Stimulated activated memory B cell treated with anti-CD40 and anti-IgM and Interleukin-4, amounts not matched to agents 10 μg/mL and 1 μg/mL and 100 μg/mL, for 72 hours (primary cell): ENCODE data around the gene BOLA3.
"Not testable (repeated sequence)": the region's sequence is repeated elsewhere in the genome, so short reads cannot be mapped to it uniquely, and the experiment has no call there.

Source experiments
- ATAC-seq: fragments of 150-1000 bp; cut with Tn5 transposase; 2 replicates; pipeline ENCODE4 v1.10.0; 2021
- H3K27ac Mint-ChIP-seq: one replicate; pipeline ENCODE4 v1.8.0; 2022; ENCODE audit warnings: mild to moderate bottlenecking, mixed read lengths
- H3K27me3 Mint-ChIP-seq: one replicate; pipeline ENCODE4 v1.8.0; 2022; ENCODE audit warnings: mixed read lengths
- H3K36me3 Mint-ChIP-seq: one replicate; pipeline ENCODE4 v1.8.0; 2022; ENCODE audit warnings: mixed read lengths
- H3K4me1 Mint-ChIP-seq: one replicate; pipeline ENCODE4 v1.8.0; 2022; ENCODE audit warnings: mixed read lengths
- H3K4me3 Mint-ChIP-seq: one replicate; pipeline ENCODE4 v1.8.0; 2022; ENCODE audit warnings: mild to moderate bottlenecking, moderate library complexity, mixed read lengths
- H3K9me3 Mint-ChIP-seq: one replicate; pipeline ENCODE4 v1.8.0; 2022; ENCODE audit warnings: mixed read lengths

BOLA3 gene

DNA sequence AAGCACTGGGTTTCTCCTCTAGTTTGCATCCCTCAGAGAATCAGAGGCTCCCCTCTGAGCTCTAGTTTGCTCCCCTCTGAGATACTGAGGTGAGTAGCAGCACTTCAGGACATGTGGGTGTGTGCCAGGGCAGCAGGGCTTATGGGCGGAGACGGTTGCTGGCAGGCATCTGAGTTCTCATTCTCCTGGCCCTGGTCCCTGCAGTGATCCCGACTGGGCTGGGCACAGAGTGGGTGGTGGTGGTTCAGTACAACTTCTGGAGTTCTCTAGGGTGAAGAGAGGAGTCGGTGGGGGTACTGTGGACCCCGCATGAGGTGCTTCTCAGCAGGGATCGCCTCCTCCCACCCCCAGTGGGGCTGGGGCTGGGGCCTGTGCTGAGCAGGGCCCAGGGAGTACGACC, 47.9 kb downstream of the BOLA3 start:
- Mint-ChIP-seq H3K36me3 (peaks cover 70% of the 10 kb centered on the region), H3K27me3 (no peaks in the 10 kb centered on the region), H3K9me3 (no peaks in the 10 kb centered on the region), H3K4me1 (no peaks in the 10 kb centered on the region), H3K4me3 (no peak overlapping the region), H3K27ac (no peak overlapping the region)
- no peak for ATAC-seq

DNA sequence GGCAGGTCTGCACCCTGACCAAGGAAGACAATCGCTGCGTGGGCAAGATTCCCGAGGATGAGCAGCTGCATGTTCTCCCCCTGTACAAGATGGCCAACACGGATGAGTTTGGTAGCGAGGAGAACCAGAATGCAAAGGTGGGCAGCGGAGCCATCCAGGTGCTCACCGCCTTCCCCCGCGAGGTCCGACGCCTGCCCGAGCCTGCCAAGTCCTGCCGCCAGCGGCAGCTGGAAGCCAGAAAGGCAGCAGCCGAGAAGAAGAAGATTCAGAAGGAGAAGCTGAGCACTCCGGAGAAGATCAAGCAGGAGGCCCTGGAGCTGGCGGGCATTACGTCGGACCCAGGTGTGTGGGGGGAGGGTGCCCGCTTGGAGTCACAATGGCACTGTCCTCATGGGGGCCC, 48.4 kb downstream of the BOLA3 start:
- Mint-ChIP-seq H3K9me3 (no peaks in the 10 kb centered on the region), H3K4me3 (no peak overlapping the region), H3K27me3 (no peaks in the 10 kb centered on the region), H3K36me3 (peaks cover 76% of the 10 kb centered on the region), H3K27ac (no peak overlapping the region), H3K4me1 (no peaks in the 10 kb centered on the region)
- ATAC-seq: no peak

GRCh38 chr2:74097574-74097973, 50.1 kb downstream of the BOLA3 start:
- no peak overlapping the region for H3K4me3 Mint-ChIP-seq
- H3K4me1 Mint-ChIP-seq: no peaks in the 10 kb centered on the region
- H3K9me3 Mint-ChIP-seq: no peaks in the 10 kb centered on the region
- no peaks in the 10 kb centered on the region for H3K27me3 Mint-ChIP-seq
- ATAC-seq: no peak
- no peak overlapping the region for H3K27ac Mint-ChIP-seq
- H3K36me3 Mint-ChIP-seq: peaks cover 78% of the 10 kb centered on the region

DNA sequence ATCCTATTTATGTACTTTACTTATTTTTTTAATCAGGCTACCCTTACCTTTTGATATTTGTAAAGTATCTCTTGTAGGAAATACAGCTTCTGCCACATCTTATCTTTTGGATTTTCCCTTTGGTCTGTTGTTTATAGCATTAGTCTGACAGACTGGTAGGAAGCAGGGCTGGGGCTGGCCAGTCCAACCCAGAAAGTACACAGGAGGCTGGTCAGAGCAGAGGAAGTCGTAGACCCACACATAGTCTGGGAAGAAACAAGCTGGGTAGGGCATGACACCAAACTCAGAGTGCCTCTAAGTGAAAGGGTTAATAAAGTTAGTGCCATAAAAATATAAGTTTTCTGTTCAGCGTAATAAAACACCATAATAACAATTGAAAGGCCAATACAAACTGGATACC, 51.7 kb downstream of the BOLA3 start:
- H3K4me1 Mint-ChIP-seq: no peaks in the 10 kb centered on the region
- ATAC-seq: no peak
- H3K9me3 Mint-ChIP-seq: no peaks in the 10 kb centered on the region
- H3K27ac Mint-ChIP-seq: no peak overlapping the region
- H3K27me3 Mint-ChIP-seq: no peaks in the 10 kb centered on the region
- no peak overlapping the region for H3K4me3 Mint-ChIP-seq
- H3K36me3 Mint-ChIP-seq: peaks cover 78% of the 10 kb centered on the region

- no peaks in the 10 kb centered on the region for H3K4me1 Mint-ChIP-seq
- H3K27me3 Mint-ChIP-seq: no peaks in the 10 kb centered on the region
- H3K4me3 Mint-ChIP-seq: no peak overlapping the region
- no peak for ATAC-seq
- peaks cover 78% of the 10 kb centered on the region for H3K36me3 Mint-ChIP-seq
- no peaks in the 10 kb centered on the region for H3K9me3 Mint-ChIP-seq
- no peak overlapping the region for H3K27ac Mint-ChIP-seq
Observed at GRCh38 chr2:74095632-74096031, 52.1 kb downstream of the BOLA3 start.

DNA sequence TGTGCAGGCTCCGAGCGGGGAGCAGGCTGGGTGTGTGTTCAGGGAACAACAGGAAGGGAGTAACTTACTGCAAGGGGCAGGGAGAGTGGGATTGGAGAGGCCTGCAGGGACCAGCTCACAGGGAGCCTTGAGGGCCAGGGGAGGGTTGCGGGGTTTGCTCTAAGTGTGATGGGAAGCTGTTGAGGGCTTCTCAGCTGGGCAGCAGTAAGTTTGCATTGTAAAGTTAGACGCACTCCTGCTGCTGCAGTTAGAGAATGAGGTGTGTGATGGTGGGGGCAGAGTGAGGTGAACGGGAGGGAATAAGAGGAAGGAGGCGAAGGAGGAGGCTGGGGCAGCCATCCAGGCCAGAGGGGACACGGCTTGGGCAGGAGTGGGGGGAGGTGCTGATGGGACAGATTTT, 53.4 kb downstream of the BOLA3 start:
- peak overlapping the region; percentile 4 for H3K27ac Mint-ChIP-seq

DNA sequence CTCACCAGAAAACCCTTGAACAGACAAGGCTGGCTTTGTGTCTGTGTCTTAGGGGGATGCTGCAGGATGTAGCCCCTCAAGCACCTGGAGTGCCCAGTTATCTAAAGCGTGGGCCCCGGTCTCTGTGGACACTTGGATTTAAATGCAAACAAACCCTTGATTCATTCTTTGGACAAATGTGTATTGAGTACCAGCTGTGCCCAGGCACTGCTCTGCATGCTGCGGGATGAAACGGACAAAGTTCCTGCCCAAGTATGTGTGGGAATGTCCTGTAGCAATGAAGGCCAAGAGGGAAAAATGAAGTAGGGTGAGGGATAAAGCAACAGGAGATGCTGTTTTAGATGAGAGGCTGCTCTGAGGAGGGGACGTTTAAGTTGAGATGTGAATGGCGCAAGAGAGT, 53.9 kb downstream of the BOLA3 start:
- Mint-ChIP-seq H3K27me3 (no peaks in the 10 kb centered on the region), H3K4me1 (no peaks in the 10 kb centered on the region), H3K27ac (peak overlapping the region; percentile 4), H3K4me3 (no peak overlapping the region), H3K9me3 (no peaks in the 10 kb centered on the region), H3K36me3 (peaks cover 73% of the 10 kb centered on the region)
- no peak for ATAC-seq

More for the DNA sequence above, 53.4 kb downstream of the BOLA3 start:
- Mint-ChIP-seq H3K4me1 (no peaks in the 10 kb centered on the region), H3K27me3 (no peaks in the 10 kb centered on the region), H3K9me3 (no peaks in the 10 kb centered on the region), H3K36me3 (peaks cover 73% of the 10 kb centered on the region), H3K4me3 (no peak overlapping the region)
- ATAC-seq: no peak

DNA sequence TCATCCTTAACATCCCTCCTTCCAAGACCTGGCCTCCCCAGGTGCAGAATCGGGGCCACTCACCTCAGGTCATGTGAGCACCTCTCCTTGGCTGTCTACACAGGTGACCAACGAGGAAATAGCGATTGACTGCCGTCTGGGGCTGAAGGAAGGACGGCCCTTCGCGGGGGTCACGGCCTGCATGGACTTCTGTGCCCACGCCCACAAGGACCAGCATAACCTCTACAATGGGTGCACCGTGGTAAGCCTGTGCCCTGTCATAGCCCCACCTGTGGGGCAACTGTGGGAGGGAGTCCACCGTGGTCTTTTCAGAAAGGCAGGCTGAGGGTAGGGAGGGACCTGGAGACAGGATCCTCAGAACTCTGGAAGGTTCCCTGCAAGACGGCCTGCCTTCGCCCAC, 54.3 kb downstream of the BOLA3 start:
- Mint-ChIP-seq H3K9me3 (no peaks in the 10 kb centered on the region), H3K4me3 (no peak overlapping the region), H3K36me3 (peaks cover 71% of the 10 kb centered on the region), H3K27ac (no peak overlapping the region), H3K27me3 (no peaks in the 10 kb centered on the region), H3K4me1 (no peaks in the 10 kb centered on the region)
- no peak for ATAC-seq

DNA sequence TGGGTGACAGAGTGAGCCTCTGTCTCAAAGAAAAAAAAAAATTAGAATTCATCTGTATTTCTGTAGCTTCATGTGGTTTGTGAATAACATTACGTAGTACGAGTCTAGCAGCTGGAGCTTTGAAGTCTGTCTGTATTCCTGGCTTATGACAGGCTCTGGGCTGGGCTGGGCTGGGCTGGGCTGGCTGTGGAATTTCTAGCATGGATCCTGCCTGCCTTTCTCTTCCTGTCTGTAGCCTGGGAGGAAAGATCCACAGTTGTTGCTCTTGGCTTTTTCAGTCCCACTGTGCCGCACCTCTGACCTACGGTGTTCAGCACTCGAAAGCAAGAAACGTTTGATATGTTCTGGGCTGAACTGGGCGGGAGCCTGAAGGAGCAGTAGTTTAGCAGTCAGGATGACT, 55.4 kb downstream of the BOLA3 start:
- ATAC-seq: no peak
- Mint-ChIP-seq H3K4me1 (no peaks in the 10 kb centered on the region), H3K9me3 (no peaks in the 10 kb centered on the region), H3K36me3 (peaks cover 72% of the 10 kb centered on the region), H3K27me3 (no peaks in the 10 kb centered on the region), H3K4me3 (no peak overlapping the region), H3K27ac (no peak overlapping the region)

DNA sequence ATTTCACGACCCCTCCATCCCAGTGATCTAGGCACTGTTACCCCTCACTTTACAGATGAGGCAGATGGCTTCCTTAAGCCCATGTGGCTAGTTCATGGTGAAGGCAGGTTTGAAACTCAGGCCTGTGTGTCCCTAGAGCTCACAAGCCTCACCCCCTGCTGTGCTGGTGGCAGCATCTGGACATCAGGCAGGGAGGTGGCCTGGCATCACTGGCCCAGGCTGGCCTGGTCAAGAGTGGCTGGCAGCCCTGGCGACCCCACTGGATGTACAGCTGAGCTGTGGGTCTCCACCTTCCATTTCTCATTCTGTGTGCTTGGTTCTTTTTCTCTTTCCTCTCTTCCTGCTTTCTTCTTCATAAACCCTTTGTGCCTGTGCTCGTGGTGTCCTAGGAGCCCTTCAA, 56.3 kb downstream of the BOLA3 start:
- Mint-ChIP-seq H3K9me3 (no peaks in the 10 kb centered on the region), H3K4me1 (no peaks in the 10 kb centered on the region), H3K27ac (peak overlapping the region; percentile 11), H3K27me3 (no peaks in the 10 kb centered on the region), H3K4me3 (no peak overlapping the region), H3K36me3 (peaks cover 70% of the 10 kb centered on the region)
- no peak for ATAC-seq

DNA sequence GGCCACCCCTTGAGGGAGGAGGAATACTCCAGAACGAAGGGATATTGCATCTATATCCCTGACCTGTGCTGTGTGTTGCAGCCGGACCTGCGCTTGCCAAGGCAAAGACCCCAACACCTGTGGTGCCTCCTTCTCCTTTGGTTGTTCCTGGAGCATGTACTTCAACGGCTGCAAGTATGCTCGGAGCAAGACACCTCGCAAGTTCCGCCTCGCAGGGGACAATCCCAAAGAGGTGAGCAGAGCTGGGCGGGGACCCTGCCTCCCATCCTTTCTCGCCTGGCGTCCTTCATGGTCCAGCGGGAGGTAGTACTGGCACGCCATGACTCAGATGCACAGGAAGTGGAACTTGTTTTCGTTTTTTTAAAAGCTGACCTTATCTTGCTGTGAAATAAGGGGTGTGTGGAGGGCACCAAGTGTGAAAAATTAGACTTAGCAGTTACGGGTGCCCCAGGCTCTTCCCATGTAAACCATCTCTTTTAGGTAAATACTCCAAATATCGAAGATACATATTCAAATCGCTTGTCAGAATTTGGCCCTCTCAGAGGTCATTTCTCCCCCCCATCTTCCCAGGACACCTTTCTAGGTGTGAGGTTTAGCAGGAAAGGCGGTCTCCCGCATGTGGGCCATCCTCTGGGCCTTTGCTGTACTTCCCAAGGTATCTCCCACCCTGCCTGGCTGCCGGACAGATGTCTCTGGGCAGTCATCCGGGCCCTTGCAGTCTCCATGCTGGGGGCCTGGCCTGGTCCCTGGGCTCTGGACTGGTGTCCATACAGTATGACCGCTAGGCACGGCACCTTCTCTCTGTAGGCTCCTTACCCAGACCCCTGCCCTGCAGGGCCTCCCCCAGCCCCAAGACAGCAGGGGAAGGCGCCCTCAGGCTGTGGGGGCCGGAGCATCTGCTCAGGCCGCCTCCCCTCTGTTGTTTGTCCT, 57.6 kb downstream of the BOLA3 start:
- H3K9me3 Mint-ChIP-seq: no peaks in the 10 kb centered on the region
- no peaks in the 10 kb centered on the region for H3K27me3 Mint-ChIP-seq
- no peak overlapping the region for H3K4me3 Mint-ChIP-seq
- H3K4me1 Mint-ChIP-seq: no peaks in the 10 kb centered on the region
- no peak for ATAC-seq
- H3K27ac Mint-ChIP-seq: no peak overlapping the region
- peaks cover 73% of the 10 kb centered on the region for H3K36me3 Mint-ChIP-seq

GRCh38 chr2:74088676-74089075, 59.0 kb downstream of the BOLA3 start:
- not testable (repeated sequence) for ATAC-seq, H3K27me3 Mint-ChIP-seq, H3K9me3 Mint-ChIP-seq, H3K4me3 Mint-ChIP-seq, H3K4me1 Mint-ChIP-seq, H3K27ac Mint-ChIP-seq
- H3K36me3 Mint-ChIP-seq: peaks cover 70% of the 10 kb centered on the region

GRCh38 chr2:74087696-74088095, 60.0 kb downstream of the BOLA3 start:
- Mint-ChIP-seq H3K4me1 (no peaks in the 10 kb centered on the region), H3K27ac (no peak overlapping the region), H3K9me3 (no peaks in the 10 kb centered on the region), H3K4me3 (no peak overlapping the region), H3K27me3 (no peaks in the 10 kb centered on the region), H3K36me3 (peaks cover 71% of the 10 kb centered on the region)
- no peak for ATAC-seq

GRCh38 chr2:74086021-74086420, 61.7 kb downstream of the BOLA3 start:
- Mint-ChIP-seq H3K36me3 (peaks cover 79% of the 10 kb centered on the region), H3K9me3 (no peaks in the 10 kb centered on the region), H3K27ac (no peak overlapping the region), H3K4me1 (peaks cover 11% of the 10 kb centered on the region), H3K4me3 (no peak overlapping the region), H3K27me3 (no peaks in the 10 kb centered on the region)
- ATAC-seq: no peak
